Endodermal cell (in vitro differentiated cells): Measurements from ENCODE around the gene KCNH4. TPM values are rescaled to one million over a fixed set of nuclear protein-coding genes. Genes with fewer than 3 reads are reported as not detected.

Source experiments
- DNase-seq: peaks from one replicate; pipeline ENCODE4 v3.0.0-alpha.2; 2017
- H3K27ac ChIP-seq: 2 replicates; pipeline ENCODE4 v1.5.1; 2013; ENCODE audit warnings: mild to moderate bottlenecking, low read depth, low read length, moderate library complexity
- H3K27me3 ChIP-seq: 2 replicates; pipeline ENCODE4 v1.6.1; 2013; ENCODE audit warnings: mild to moderate bottlenecking, low read length, moderate library complexity; ENCODE audit not compliant: insufficient read depth, control insufficient read depth, poor library complexity, severe bottlenecking
- H3K36me3 ChIP-seq: 2 replicates; pipeline ENCODE4 v1.7.0; 2013; ENCODE audit warnings: mild to moderate bottlenecking, low read length, moderate library complexity; ENCODE audit not compliant: control insufficient read depth, insufficient read depth
- H3K4me1 ChIP-seq: one replicate; pipeline ENCODE4 v1.7.0; 2013; ENCODE audit warnings: low read length; ENCODE audit not compliant: control insufficient read depth, insufficient read depth
- H3K4me3 ChIP-seq: 2 replicates; pipeline ENCODE4 v1.5.1; 2013; ENCODE audit warnings: mild to moderate bottlenecking, low read length, moderate library complexity
- H3K9ac ChIP-seq: 2 replicates; pipeline ENCODE4 v1.6.1; 2013; ENCODE audit warnings: mild to moderate bottlenecking, low read length, moderate library complexity; ENCODE audit not compliant: poor library complexity, severe bottlenecking; ENCODE audit errors: extremely low read depth
- H3K9me3 ChIP-seq: 2 replicates; pipeline ENCODE4 v1.6.1; 2013; ENCODE audit warnings: mild to moderate bottlenecking, low read length, moderate library complexity; ENCODE audit not compliant: control insufficient read depth
- H3K27ac Mint-ChIP-seq: 2 replicates; pipeline ENCODE4 v1.8.0; 2020; ENCODE audit warnings: mixed read lengths
- H3K27me3 Mint-ChIP-seq: 2 replicates; pipeline ENCODE4 v1.8.0; 2021; ENCODE audit warnings: mild to moderate bottlenecking, mixed read lengths; ENCODE audit not compliant: insufficient read depth
- H3K36me3 Mint-ChIP-seq: 2 replicates; pipeline ENCODE4 v1.8.0; 2020; ENCODE audit warnings: low read depth, mixed read lengths
- H3K4me1 Mint-ChIP-seq: 2 replicates; pipeline ENCODE4 v1.8.0; 2020; ENCODE audit warnings: mixed read lengths
- H3K4me3 Mint-ChIP-seq: 2 replicates; pipeline ENCODE4 v1.8.0; 2020; ENCODE audit warnings: mild to moderate bottlenecking, moderate library complexity, mixed read lengths
- H3K9me3 Mint-ChIP-seq: 2 replicates; pipeline ENCODE4 v1.8.0; 2020; ENCODE audit warnings: mild to moderate bottlenecking, mixed read lengths
- CTCF ChIP-seq: fragments of 200-600 bp; sonication (generic); conservative IDR thresholded peaks from 2 replicates; pipeline ENCODE4 v1.5.0; 2021; ENCODE audit warnings: antibody characterized with exemption, mild to moderate bottlenecking
- WGBS, 2 experiments: methylation state at CpG; one replicate each; pipeline versions ENCODE4 v1.1.5 to v1.1.7; 2013; ENCODE audit warnings: missing lambda C conversion rate in 2 of 2, mixed read lengths in 1 of 2; ENCODE audit not compliant: insufficient coverage in 1 of 2, insufficient read length in 1 of 2; 5-methylcytosine and 5-hydroxymethylcytosine counted together
- total RNA-seq, 2 donors: library from RNA; stranded (reverse); fragmentation: NEBNext Ultra II Directional in 1 of 2; extraction: Animal tissue kit (Norgen Biotek cat#: 25700) in 1 of 2; gene quantifications; 2 replicates in 1 of 2; 3 replicates in 1 of 2; pipeline ENCODE4 v1.2.1, GENCODE V29; 2021

Gene KCNH4
- total RNA-seq, 2 donors from 2014 or later = not detected

- Histone ChIP-seq H3K9ac (no peak overlapping the region), H3K27ac (no peak overlapping the region), H3K4me3 (no peak overlapping the region), H3K4me1 (no peaks in the 10 kb centered on the region), H3K27me3 (no peaks in the 10 kb centered on the region), H3K9me3 (no peaks in the 10 kb centered on the region), H3K36me3 (peaks cover 21% of the 10 kb centered on the region)
- TF ChIP-seq CTCF = peak; percentile 90
- peak; percentile 97 for DNase-seq
- H3K27ac Mint-ChIP-seq = peak overlapping the region; percentile 64
- H3K27me3 Mint-ChIP-seq = no peaks in the 10 kb centered on the region
- 56 to 60% methylated on average over 14 to 18 of the region's 18 CpGs for whole genome bisulfite sequencing, 2 experiments
- no peaks in the 10 kb centered on the region for H3K4me1 Mint-ChIP-seq
- H3K4me3 Mint-ChIP-seq = no peak overlapping the region
- H3K36me3 Mint-ChIP-seq = peaks cover 28% of the 10 kb centered on the region
- H3K9me3 Mint-ChIP-seq = no peaks in the 10 kb centered on the region
Measured at GRCh38 chr17:42116705-42117396, 64.1 kb downstream of the KCNH4 start.

GRCh38 chr17:42114118-42114517, 66.8 kb downstream of the KCNH4 start:
- peaks cover 21% of the 10 kb centered on the region for H3K36me3 ChIP-seq
- Mint-ChIP-seq H3K27me3 (no peaks in the 10 kb centered on the region), H3K36me3 (peaks cover 28% of the 10 kb centered on the region), H3K9me3 (no peaks in the 10 kb centered on the region), H3K4me3 (no peak overlapping the region), H3K27ac (no peak overlapping the region), H3K4me1 (no peaks in the 10 kb centered on the region)
- H3K9ac ChIP-seq = no peak overlapping the region
- no peaks in the 10 kb centered on the region for H3K4me1 ChIP-seq
- H3K9me3 ChIP-seq = no peaks in the 10 kb centered on the region
- no peak overlapping the region for H3K4me3 ChIP-seq
- no peak for DNase-seq
- TF ChIP-seq CTCF = no peak
- H3K27me3 ChIP-seq = no peaks in the 10 kb centered on the region
- no peak overlapping the region for H3K27ac ChIP-seq
- 93 to 100% methylated on average over 1 to 6 of the region's 9 CpGs for WGBS, 2 experiments

GRCh38 chr17:42113293-42114069, 67.5 kb downstream of the KCNH4 start:
- Histone ChIP-seq H3K27ac (no peak overlapping the region), H3K4me3 (no peak overlapping the region), H3K4me1 (no peaks in the 10 kb centered on the region), H3K9me3 (no peaks in the 10 kb centered on the region), H3K36me3 (peaks cover 21% of the 10 kb centered on the region), H3K27me3 (no peaks in the 10 kb centered on the region), H3K9ac (no peak overlapping the region)
- 93 to 96% methylated on average over 21 to 28 of the region's 28 CpGs for WGBS, 2 experiments
- Mint-ChIP-seq H3K9me3 (no peaks in the 10 kb centered on the region), H3K36me3 (peaks cover 26% of the 10 kb centered on the region), H3K4me3 (no peak overlapping the region), H3K4me1 (no peaks in the 10 kb centered on the region), H3K27me3 (no peaks in the 10 kb centered on the region), H3K27ac (no peak overlapping the region)
- DNase-seq = no peak
- TF ChIP-seq CTCF = no peak
